PFSK-1 (cell line): ENCODE data around the gene ENOPH1.

Experiments used
- SIN3A ChIP-seq: IDR thresholded peaks from 2 replicates; pipeline ENCODE4 v1.6.1; 2012; ENCODE audit warnings: mild to moderate bottlenecking, low read length, moderate library complexity, borderline replicate concordance; ENCODE audit not compliant: insufficient read depth
- TAF1 ChIP-seq: IDR thresholded peaks from 2 replicates; pipeline ENCODE4 v1.6.1; 2012; ENCODE audit warnings: low read length, control low read depth, borderline replicate concordance; ENCODE audit not compliant: insufficient read depth

DNA sequence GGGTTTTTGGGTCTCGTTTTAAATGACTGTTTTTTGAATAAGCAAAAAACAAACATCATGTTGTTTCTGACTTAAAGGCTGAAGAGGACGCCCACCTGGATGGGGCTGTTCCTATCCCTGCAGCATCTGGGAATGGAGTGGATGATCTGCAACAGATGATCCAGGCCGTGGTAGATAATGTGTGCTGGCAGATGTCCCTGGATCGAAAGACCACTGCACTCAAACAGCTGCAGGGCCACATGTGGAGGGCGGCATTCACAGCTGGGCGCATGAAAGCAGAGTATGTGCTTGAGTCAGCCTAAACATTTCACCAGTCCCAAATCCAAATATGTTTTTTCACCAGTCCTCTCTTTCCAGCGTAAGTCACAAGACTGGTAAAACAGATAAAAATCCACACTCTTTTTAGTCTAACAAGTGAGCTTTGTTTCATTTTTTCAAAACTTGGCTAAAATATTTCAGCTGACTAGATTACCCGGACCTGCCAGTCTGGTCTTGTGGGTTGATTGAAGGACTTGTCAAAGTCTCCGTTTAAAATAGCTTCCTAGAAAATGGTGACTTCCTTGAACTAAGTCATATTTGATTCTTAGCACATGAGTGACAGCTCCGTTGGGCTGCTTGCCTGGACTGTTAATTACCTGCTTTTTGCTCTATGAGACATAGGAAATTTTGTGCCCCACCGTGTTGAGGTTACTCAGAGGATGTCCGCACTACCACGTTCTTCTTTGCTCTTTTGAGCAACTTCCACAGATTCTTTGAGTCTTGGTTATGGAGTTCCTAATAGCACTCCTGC, 20.8 kb downstream of the ENOPH1 start:
- TF ChIP-seq SIN3A: no peak
- TF ChIP-seq TAF1: no peak
